ENCODE results near the gene SHB. TPM values are rescaled to one million over a fixed set of nuclear protein-coding genes. Genes with fewer than 3 reads are reported as not detected.

The SHB gene
- total RNA-seq, 1 experiment from 2014 or later: 12.2 TPM

DNA sequence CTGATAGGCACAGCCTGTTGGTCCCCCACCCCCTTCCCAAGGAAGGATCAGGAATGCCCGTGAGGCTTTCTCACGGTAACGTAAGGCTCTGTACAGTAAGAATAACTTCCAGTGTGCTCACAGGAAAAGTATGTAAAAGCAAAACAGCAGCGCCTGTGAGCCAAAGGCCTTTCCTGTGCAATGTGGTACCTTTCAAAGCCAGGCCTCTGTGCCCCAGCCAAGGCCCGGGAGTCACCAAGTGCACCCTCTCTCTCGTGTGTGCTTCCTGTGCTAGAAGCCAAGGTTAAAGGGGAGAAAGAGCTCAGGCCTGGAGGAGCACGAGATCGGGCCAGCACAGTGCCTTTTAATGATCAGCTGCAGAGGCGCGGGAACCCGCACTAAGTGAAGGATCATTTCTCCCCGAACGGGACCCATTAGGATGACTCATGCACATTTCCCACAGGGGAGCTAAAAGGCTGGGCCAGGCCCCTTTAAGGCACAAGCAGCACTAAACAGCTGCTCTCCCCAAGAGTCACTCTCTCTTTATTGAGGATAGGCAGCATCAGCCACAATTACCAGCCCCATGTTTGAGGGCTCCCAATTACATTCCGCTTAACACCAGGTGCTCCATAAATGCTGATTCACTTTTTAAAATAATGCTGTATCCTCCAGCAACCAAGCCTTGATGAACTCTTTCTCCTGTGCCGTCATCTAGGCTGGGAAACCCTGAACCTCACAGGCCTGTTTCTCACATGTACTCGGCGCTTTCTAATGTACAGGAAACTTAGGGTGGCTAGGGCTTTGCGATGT, 42.8 kb downstream of the SHB start:
- Mint-ChIP-seq H3K4me3 (no peak overlapping the region), H3K36me3 (no peaks in the 10 kb centered on the region), H3K27me3 (ENCODE audit: low read depth) (no peaks in the 10 kb centered on the region), H3K27ac (peak overlapping the region; percentile 72), H3K9me3 (no peaks in the 10 kb centered on the region), H3K4me1 (peaks cover 63% of the 10 kb centered on the region)
- POLR2A ChIA-PET: interaction anchor here (0.6 to 2.2 kb wide), 5 partner anchors 9 to 69 kb away, joined by 3 to 6 read pairs (median 3); no protein-coding TSS in a partner anchor
- CTCF ChIA-PET: interaction anchor here (0.8 to 3.9 kb wide), 9 partner anchors 9 to 113 kb away, joined by 3 to 29 read pairs (median 5); no protein-coding TSS in a partner anchor
- DNase-seq (ENCODE audit: low spot score): no peak
- peak; percentile 55 for ATAC-seq
- TF ChIP-seq SMAD3 (CRISPR knock-in tag; IDR thresholded peaks at IDR 0.05; ENCODE audit: borderline replicate concordance) (no peak), ZNF138 (CRISPR knock-in tag; conservative IDR thresholded peaks at IDR 0.05) (no peak), KAT7 (CRISPR knock-in tag; IDR thresholded peaks at IDR 0.05; ENCODE audit: borderline replicate concordance) (no peak), HMGA2 (CRISPR knock-in tag; IDR thresholded peaks at IDR 0.05) (no peak), ATF1 (CRISPR knock-in tag; IDR thresholded peaks at IDR 0.05) (no peak), ATF3 (CRISPR knock-in tag; conservative IDR thresholded peaks at IDR 0.05) (no peak), TP53 (CRISPR knock-in tag; IDR thresholded peaks at IDR 0.05) (no peak), HMGXB4 (CRISPR knock-in tag; IDR thresholded peaks at IDR 0.05) (no peak), ZNF416 (CRISPR knock-in tag; IDR thresholded peaks at IDR 0.05) (no peak), JUN (CRISPR knock-in tag; IDR thresholded peaks at IDR 0.05) (no peak), CREB1 (CRISPR knock-in tag; IDR thresholded peaks at IDR 0.05) (no peak), STAT6 (CRISPR knock-in tag; conservative IDR thresholded peaks at IDR 0.05; ENCODE audit: low read depth) (no peak), OVOL2 (CRISPR knock-in tag; IDR thresholded peaks at IDR 0.05; ENCODE audit: borderline replicate concordance) (no peak), ZSCAN18 (CRISPR knock-in tag; IDR thresholded peaks at IDR 0.05) (no peak), FOXP4 (CRISPR knock-in tag; IDR thresholded peaks at IDR 0.05) (no peak)
- TF ChIP-seq, protein P1, sequence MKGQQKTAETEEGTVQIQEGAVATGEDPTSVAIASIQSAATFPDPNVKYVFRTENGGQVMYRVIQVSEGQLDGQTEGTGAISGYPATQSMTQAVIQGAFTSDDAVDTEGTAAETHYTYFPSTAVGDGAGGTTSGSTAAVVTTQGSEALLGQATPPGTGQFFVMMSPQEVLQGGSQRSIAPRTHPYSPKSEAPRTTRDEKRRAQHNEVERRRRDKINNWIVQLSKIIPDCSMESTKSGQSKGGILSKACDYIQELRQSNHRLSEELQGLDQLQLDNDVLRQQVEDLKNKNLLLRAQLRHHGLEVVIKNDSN (CRISPR knock-in tag; IDR thresholded peaks at IDR 0.05): no peak
- TF ChIP-seq, protein P2, sequence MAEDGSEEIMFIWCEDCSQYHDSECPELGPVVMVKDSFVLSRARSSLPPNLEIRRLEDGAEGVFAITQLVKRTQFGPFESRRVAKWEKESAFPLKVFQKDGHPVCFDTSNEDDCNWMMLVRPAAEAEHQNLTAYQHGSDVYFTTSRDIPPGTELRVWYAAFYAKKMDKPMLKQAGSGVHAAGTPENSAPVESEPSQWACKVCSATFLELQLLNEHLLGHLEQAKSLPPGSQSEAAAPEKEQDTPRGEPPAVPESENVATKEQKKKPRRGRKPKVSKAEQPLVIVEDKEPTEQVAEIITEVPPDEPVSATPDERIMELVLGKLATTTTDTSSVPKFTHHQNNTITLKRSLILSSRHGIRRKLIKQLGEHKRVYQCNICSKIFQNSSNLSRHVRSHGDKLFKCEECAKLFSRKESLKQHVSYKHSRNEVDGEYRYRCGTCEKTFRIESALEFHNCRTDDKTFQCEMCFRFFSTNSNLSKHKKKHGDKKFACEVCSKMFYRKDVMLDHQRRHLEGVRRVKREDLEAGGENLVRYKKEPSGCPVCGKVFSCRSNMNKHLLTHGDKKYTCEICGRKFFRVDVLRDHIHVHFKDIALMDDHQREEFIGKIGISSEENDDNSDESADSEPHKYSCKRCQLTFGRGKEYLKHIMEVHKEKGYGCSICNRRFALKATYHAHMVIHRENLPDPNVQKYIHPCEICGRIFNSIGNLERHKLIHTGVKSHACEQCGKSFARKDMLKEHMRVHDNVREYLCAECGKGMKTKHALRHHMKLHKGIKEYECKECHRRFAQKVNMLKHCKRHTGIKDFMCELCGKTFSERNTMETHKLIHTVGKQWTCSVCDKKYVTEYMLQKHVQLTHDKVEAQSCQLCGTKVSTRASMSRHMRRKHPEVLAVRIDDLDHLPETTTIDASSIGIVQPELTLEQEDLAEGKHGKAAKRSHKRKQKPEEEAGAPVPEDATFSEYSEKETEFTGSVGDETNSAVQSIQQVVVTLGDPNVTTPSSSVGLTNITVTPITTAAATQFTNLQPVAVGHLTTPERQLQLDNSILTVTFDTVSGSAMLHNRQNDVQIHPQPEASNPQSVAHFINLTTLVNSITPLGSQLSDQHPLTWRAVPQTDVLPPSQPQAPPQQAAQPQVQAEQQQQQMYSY (CRISPR knock-in tag; IDR thresholded peaks at IDR 0.05): no peak
- TF ChIP-seq, protein P3, sequence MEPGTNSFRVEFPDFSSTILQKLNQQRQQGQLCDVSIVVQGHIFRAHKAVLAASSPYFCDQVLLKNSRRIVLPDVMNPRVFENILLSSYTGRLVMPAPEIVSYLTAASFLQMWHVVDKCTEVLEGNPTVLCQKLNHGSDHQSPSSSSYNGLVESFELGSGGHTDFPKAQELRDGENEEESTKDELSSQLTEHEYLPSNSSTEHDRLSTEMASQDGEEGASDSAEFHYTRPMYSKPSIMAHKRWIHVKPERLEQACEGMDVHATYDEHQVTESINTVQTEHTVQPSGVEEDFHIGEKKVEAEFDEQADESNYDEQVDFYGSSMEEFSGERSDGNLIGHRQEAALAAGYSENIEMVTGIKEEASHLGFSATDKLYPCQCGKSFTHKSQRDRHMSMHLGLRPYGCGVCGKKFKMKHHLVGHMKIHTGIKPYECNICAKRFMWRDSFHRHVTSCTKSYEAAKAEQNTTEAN (CRISPR knock-in tag; IDR thresholded peaks at IDR 0.05): no peak
- TF ChIP-seq, protein P4, sequence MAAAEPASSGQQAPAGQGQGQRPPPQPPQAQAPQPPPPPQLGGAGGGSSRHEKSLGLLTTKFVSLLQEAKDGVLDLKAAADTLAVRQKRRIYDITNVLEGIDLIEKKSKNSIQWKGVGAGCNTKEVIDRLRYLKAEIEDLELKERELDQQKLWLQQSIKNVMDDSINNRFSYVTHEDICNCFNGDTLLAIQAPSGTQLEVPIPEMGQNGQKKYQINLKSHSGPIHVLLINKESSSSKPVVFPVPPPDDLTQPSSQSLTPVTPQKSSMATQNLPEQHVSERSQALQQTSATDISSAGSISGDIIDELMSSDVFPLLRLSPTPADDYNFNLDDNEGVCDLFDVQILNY (CRISPR knock-in tag; IDR thresholded peaks at IDR 0.05): no peak

All from WTC11 (cell line).